ENCODE measurements around the gene FGF22. TPM values are rescaled to one million over a fixed set of nuclear protein-coding genes. Genes with fewer than 3 reads are reported as not detected.

FGF22 gene
- total and polyA plus RNA-seq, 2 of the 13 experiments (the other 11 are each of a cell fraction or from before 2014, with no cell fraction given): 0.24 TPM; not detected in 1

DNA sequence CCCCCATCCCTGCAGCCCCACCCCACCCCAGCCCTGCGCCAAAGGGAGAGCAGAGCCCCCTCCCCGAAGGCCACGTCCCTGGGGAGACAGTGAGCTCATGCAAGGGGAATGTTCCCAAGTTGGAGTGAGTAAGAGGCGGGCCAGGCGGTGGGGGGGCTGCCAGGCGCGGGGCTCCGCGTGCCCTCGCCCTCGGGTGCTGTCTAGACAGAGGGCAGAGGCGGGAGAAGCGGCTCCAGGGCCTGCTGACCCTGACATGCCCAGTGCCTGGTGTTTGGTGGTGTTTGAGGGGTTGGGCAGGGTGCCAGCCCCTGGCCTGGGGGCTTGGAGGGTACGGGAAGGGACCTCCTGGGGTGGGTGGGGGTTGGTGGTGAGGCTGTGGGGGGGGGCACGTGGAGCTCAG lies 37.5 kb downstream of the FGF22 start (continued):
- TF ChIP-seq, protein P1, sequence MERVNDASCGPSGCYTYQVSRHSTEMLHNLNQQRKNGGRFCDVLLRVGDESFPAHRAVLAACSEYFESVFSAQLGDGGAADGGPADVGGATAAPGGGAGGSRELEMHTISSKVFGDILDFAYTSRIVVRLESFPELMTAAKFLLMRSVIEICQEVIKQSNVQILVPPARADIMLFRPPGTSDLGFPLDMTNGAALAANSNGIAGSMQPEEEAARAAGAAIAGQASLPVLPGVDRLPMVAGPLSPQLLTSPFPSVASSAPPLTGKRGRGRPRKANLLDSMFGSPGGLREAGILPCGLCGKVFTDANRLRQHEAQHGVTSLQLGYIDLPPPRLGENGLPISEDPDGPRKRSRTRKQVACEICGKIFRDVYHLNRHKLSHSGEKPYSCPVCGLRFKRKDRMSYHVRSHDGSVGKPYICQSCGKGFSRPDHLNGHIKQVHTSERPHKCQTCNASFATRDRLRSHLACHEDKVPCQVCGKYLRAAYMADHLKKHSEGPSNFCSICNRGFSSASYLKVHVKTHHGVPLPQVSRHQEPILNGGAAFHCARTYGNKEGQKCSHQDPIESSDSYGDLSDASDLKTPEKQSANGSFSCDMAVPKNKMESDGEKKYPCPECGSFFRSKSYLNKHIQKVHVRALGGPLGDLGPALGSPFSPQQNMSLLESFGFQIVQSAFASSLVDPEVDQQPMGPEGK (CRISPR knock-in tag; IDR thresholded peaks at IDR 0.05): peak; percentile 70
- TF ChIP-seq ZFX (CRISPR knock-in tag; IDR thresholded peaks at IDR 0.05; ENCODE audit: low read depth): 0 out of 2 replicates have a peak, but pooled peaks have one; percentile 26
- TF ChIP-seq, protein P2, sequence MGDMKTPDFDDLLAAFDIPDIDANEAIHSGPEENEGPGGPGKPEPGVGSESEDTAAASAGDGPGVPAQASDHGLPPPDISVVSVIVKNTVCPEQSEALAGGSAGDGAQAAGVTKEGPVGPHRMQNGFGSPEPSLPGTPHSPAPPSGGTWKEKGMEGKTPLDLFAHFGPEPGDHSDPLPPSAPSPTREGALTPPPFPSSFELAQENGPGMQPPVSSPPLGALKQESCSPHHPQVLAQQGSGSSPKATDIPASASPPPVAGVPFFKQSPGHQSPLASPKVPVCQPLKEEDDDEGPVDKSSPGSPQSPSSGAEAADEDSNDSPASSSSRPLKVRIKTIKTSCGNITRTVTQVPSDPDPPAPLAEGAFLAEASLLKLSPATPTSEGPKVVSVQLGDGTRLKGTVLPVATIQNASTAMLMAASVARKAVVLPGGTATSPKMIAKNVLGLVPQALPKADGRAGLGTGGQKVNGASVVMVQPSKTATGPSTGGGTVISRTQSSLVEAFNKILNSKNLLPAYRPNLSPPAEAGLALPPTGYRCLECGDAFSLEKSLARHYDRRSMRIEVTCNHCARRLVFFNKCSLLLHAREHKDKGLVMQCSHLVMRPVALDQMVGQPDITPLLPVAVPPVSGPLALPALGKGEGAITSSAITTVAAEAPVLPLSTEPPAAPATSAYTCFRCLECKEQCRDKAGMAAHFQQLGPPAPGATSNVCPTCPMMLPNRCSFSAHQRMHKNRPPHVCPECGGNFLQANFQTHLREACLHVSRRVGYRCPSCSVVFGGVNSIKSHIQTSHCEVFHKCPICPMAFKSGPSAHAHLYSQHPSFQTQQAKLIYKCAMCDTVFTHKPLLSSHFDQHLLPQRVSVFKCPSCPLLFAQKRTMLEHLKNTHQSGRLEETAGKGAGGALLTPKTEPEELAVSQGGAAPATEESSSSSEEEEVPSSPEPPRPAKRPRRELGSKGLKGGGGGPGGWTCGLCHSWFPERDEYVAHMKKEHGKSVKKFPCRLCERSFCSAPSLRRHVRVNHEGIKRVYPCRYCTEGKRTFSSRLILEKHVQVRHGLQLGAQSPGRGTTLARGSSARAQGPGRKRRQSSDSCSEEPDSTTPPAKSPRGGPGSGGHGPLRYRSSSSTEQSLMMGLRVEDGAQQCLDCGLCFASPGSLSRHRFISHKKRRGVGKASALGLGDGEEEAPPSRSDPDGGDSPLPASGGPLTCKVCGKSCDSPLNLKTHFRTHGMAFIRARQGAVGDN (CRISPR knock-in tag; IDR thresholded peaks at IDR 0.05): peak; percentile 8; the same call in 1 of the 2 replicates
- no peak for TF ChIP-seq ZNF160 (CRISPR knock-in tag; IDR thresholded peaks at IDR 0.05)
- TF ChIP-seq ZMYM4 (CRISPR knock-in tag; IDR thresholded peaks at IDR 0.05): 0 out of 2 replicates have a peak, but pooled peaks have one; percentile 7
- 0 out of 2 replicates have a peak, but pooled peaks have one; percentile 9 for TF ChIP-seq MED1 (CRISPR knock-in tag; IDR thresholded peaks at IDR 0.05)
- TF ChIP-seq POLR2A (IDR thresholded peaks at IDR 0.05; ENCODE audit: insufficient read depth in 1 of 2, low read depth in 2 of 2, low read length in 2 of 2): 0 out of 4 replicates have a peak, but pooled peaks of 1 of the 2 experiments have one; percentile 6
- TF ChIP-seq SAP130 (CRISPR knock-in tag; IDR thresholded peaks at IDR 0.05; ENCODE audit: low read depth): 0 out of 2 replicates have a peak, but pooled peaks have one; percentile 28
- TF ChIP-seq JUN (CRISPR knock-in tag; IDR thresholded peaks at IDR 0.05): 0 out of 2 replicates have a peak, but pooled peaks have one; percentile 51
